ENCODE measurements around the gene PDIA4.

- no peak for TF ChIP-seq SUZ12 (IDR thresholded peaks at IDR 0.05; ENCODE audit: extremely low read depth, insufficient read depth, insufficient read length)
- TF ChIP-seq ZNF274 (IDR thresholded peaks at IDR 0.05; ENCODE audit: low read depth, low read length): no peak
- TF ChIP-seq YY1 (IDR thresholded peaks at IDR 0.05; ENCODE audit: insufficient read depth, insufficient read length): no peak
Observed at GRCh38 chr7:149071182-149071635, 42.9 kb upstream of the PDIA4 start.

All from NT2/D1 (cell line).